Measurements from ENCODE around the gene ZNF83. TPM values are rescaled to one million over a fixed set of nuclear protein-coding genes. Genes with fewer than 3 reads are reported as not detected.

Gene ZNF83
- polyA plus RNA-seq, 1 of the 3 experiments (the other 2 are of a cell fraction) = 30.1 TPM

GRCh38 chr19:52667972-52668371 lies 29.8 kb upstream of the ZNF83 start:
- no peak overlapping the region for H3K9ac ChIP-seq
- TF ChIP-seq MXI1 (IDR thresholded peaks at IDR 0.05; ENCODE audit: low read depth, low read length) (no peak), POLR2AphosphoS5 (IDR thresholded peaks at IDR 0.05; ENCODE audit: low read depth, low read length) (no peak), FOSL2 (IDR thresholded peaks at IDR 0.05; ENCODE audit: borderline replicate concordance, low read depth) (no peak), USF2 (IDR thresholded peaks at IDR 0.05; ENCODE audit: borderline replicate concordance, low read depth, low read length) (no peak), ELF1 (IDR thresholded peaks at IDR 0.05) (no peak), FOXM1 (IDR thresholded peaks at IDR 0.05; ENCODE audit: low read depth) (no peak), IRF3 (IDR thresholded peaks at IDR 0.05; ENCODE audit: low read depth, low read length) (no peak), GABPA (IDR thresholded peaks at IDR 0.05; ENCODE audit: low read depth) (no peak), RCOR1 (IDR thresholded peaks at IDR 0.05; ENCODE audit: low read length) (no peak), ZBTB33 (IDR thresholded peaks at IDR 0.05; ENCODE audit: borderline replicate concordance, low read depth) (no peak), RFX5 (IDR thresholded peaks at IDR 0.05; ENCODE audit: low read length) (no peak), EP300 (IDR thresholded peaks at IDR 0.05; ENCODE audit: borderline replicate concordance in 1 of 2, low read depth in 1 of 2, low read length in 1 of 2) (no peak), USF1 (IDR thresholded peaks at IDR 0.05; ENCODE audit: borderline replicate concordance, low read depth) (no peak), NRF1 (IDR thresholded peaks at IDR 0.05; ENCODE audit: low read depth, low read length) (no peak), SIN3A (IDR thresholded peaks at IDR 0.05; ENCODE audit: borderline replicate concordance, low read depth, low read length) (no peak)
- TF ChIP-seq, protein P1, sequence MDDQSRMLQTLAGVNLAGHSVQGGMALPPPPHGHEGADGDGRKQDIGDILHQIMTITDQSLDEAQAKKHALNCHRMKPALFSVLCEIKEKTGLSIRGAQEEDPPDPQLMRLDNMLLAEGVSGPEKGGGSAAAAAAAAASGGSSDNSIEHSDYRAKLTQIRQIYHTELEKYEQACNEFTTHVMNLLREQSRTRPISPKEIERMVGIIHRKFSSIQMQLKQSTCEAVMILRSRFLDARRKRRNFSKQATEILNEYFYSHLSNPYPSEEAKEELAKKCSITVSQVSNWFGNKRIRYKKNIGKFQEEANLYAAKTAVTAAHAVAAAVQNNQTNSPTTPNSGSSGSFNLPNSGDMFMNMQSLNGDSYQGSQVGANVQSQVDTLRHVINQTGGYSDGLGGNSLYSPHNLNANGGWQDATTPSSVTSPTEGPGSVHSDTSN (IDR thresholded peaks at IDR 0.05) = no peak
- no peak for DNase-seq
- ChIA-PET CTCF (no interaction called here), POLR2A (no interaction called here)
- peaks cover 0 to 15% of the 10 kb centered on the region in 2 experiments for H3K36me3 ChIP-seq (replicated peaks in 1 of 2; ENCODE audit: control insufficient read depth in 1 of 2, insufficient read depth in 2 of 2, low read length in 1 of 2)
- H3K9me2 ChIP-seq = no peaks in the 10 kb centered on the region
- no peaks in the 10 kb centered on the region for H4K20me1 ChIP-seq (ENCODE audit: insufficient read depth)
- H3K4me3 ChIP-seq (ENCODE audit: low read depth in 2 of 2, low read length in 1 of 2) = no peak overlapping the region
- H3K79me2 ChIP-seq (ENCODE audit: insufficient read depth) = peaks cover 39% of the 10 kb centered on the region
- WGBS (ENCODE audit: low lambda C conversion rate) = 70% methylated on average over 6 of the region's 6 CpGs
- H3K9me3 ChIP-seq = no peaks in the 10 kb centered on the region
- no peaks in the 10 kb centered on the region for H3K4me1 ChIP-seq (ENCODE audit: control insufficient read depth in 1 of 2, insufficient read depth in 2 of 2, low read depth in 1 of 2, low read length in 1 of 2)
- H3K27ac ChIP-seq (ENCODE audit: low read depth in 2 of 2, low read length in 1 of 2) = no peak overlapping the region
- H2AFZ ChIP-seq (ENCODE audit: low read depth) = no peak overlapping the region
- H3F3A ChIP-seq (replicated peaks; ENCODE audit: insufficient read depth) = peaks cover 8% of the 10 kb centered on the region
- no peaks in the 10 kb centered on the region for H3K27me3 ChIP-seq (ENCODE audit: insufficient read depth)
- no peak overlapping the region for H3K4me2 ChIP-seq

All from SK-N-SH (cell line).